ENCODE measurements around the gene CEP44. TPM values are rescaled to one million over a fixed set of nuclear protein-coding genes. Genes with fewer than 3 reads are reported as not detected.

CEP44 gene
- total RNA-seq, 1 donor from 2014 or later = 11.5 TPM

DNA sequence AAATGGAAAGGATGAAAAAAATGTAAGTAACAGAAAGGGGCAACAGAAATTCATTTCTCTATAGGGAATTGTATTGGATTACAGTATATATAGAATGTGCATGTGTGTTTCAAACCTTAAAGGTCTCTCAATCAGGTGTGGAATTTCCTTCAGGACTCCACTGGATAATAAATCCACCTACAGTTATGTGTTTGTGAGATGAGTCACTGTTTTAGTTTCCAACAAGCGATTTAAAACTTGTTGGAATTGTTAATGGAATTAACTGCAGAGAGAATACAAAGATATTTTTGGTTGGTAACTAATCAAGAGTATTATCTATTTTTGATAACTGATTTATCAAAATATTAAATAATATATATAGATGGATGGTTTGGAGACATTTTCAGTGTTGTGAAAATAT, 32.8 kb downstream of the CEP44 start:
- Histone ChIP-seq H4K20me1 (ENCODE audit: insufficient read depth, low read length) (no peaks in the 10 kb centered on the region), H3K4me2 (ENCODE audit: low read length) (no peak overlapping the region), H3K4me3 (ENCODE audit: insufficient read depth, low read depth, low read length) (no peak overlapping the region), H3K79me2 (ENCODE audit: insufficient read depth, low read length) (no peaks in the 10 kb centered on the region), H3K27ac (ENCODE audit: low read depth, low read length) (no peak overlapping the region), H3K9me3 (ENCODE audit: insufficient read depth, low read depth, low read length) (no peaks in the 10 kb centered on the region), H3K4me1 (ENCODE audit: insufficient read depth, low read length) (peaks cover 4% of the 10 kb centered on the region), H3K9ac (ENCODE audit: low read length) (no peak overlapping the region), H2AFZ (ENCODE audit: low read depth, low read length) (no peak overlapping the region), H3K36me3 (ENCODE audit: insufficient read depth, low read length) (no peaks in the 10 kb centered on the region), H3K27me3 (ENCODE audit: insufficient read depth, low read length) (no peaks in the 10 kb centered on the region)
- Mint-ChIP-seq H3K4me1 (ENCODE audit: low read depth, unreplicated experiment) (peaks cover 18% of the 10 kb centered on the region), H3K36me3 (ENCODE audit: low read depth, unreplicated experiment) (peaks cover 4% of the 10 kb centered on the region), H3K27me3 (ENCODE audit: low read depth, unreplicated experiment) (no peaks in the 10 kb centered on the region), H3K4me3 (ENCODE audit: unreplicated experiment) (no peak overlapping the region), H3K27ac (ENCODE audit: unreplicated experiment) (no peak overlapping the region), H3K9me3 (ENCODE audit: unreplicated experiment) (no peaks in the 10 kb centered on the region)
- FAIRE-seq (no peak), DNase-seq (ENCODE audit: low read depth) (peak; percentile 39)
- TF ChIP-seq, protein P1, sequence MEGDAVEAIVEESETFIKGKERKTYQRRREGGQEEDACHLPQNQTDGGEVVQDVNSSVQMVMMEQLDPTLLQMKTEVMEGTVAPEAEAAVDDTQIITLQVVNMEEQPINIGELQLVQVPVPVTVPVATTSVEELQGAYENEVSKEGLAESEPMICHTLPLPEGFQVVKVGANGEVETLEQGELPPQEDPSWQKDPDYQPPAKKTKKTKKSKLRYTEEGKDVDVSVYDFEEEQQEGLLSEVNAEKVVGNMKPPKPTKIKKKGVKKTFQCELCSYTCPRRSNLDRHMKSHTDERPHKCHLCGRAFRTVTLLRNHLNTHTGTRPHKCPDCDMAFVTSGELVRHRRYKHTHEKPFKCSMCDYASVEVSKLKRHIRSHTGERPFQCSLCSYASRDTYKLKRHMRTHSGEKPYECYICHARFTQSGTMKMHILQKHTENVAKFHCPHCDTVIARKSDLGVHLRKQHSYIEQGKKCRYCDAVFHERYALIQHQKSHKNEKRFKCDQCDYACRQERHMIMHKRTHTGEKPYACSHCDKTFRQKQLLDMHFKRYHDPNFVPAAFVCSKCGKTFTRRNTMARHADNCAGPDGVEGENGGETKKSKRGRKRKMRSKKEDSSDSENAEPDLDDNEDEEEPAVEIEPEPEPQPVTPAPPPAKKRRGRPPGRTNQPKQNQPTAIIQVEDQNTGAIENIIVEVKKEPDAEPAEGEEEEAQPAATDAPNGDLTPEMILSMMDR (IDR thresholded peaks at IDR 0.05; ENCODE audit: insufficient read depth, low read depth, low read length) = no peak
- TF ChIP-seq EZH2 (IDR thresholded peaks at IDR 0.05; ENCODE audit: insufficient read depth, low read length) = no peak

DNA sequence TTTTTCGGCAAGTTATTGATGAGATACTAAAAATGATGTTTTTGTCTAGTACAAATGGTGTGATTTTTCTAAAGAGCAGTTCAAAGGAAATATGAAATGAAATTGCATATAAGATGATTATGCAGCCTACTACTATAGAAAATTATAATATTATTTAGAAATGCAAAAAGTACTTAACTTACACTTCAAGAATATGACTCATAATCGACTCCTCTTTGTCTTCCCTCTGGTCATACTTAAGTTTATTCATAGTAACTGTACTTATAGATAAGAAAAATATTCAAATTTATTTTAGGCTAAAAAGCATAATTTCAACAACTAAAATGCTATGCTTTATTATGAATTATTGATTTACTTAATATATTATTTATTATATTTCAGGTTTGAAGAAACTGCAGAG, 33.2 kb downstream of the CEP44 start:
- no peak overlapping the region for H3K4me3 Mint-ChIP-seq (ENCODE audit: unreplicated experiment)
- no peaks in the 10 kb centered on the region for H3K27me3 ChIP-seq (ENCODE audit: insufficient read depth, low read length)
- no peaks in the 10 kb centered on the region for H3K79me2 ChIP-seq (ENCODE audit: insufficient read depth, low read length)
- H3K4me1 Mint-ChIP-seq (ENCODE audit: low read depth, unreplicated experiment) = peaks cover 18% of the 10 kb centered on the region
- FAIRE-seq (no peak), DNase-seq (ENCODE audit: low read depth) (peak; percentile 33)
- no peak overlapping the region for H3K4me2 ChIP-seq (ENCODE audit: low read length)
- H3K27ac Mint-ChIP-seq (ENCODE audit: unreplicated experiment) = no peak overlapping the region
- no peak overlapping the region for H3K4me3 ChIP-seq (ENCODE audit: insufficient read depth, low read depth, low read length)
- no peaks in the 10 kb centered on the region for H3K36me3 ChIP-seq (ENCODE audit: insufficient read depth, low read length)
- no peaks in the 10 kb centered on the region for H3K9me3 Mint-ChIP-seq (ENCODE audit: unreplicated experiment)
- H3K27ac ChIP-seq (ENCODE audit: low read depth, low read length) = no peak overlapping the region
- no peaks in the 10 kb centered on the region for H3K27me3 Mint-ChIP-seq (ENCODE audit: low read depth, unreplicated experiment)
- H2AFZ ChIP-seq (ENCODE audit: low read depth, low read length) = no peak overlapping the region
- TF ChIP-seq EZH2 (IDR thresholded peaks at IDR 0.05; ENCODE audit: insufficient read depth, low read length) = no peak
- TF ChIP-seq, protein P1 (IDR thresholded peaks at IDR 0.05; ENCODE audit: insufficient read depth, low read depth, low read length) = no peak
- no peaks in the 10 kb centered on the region for H3K9me3 ChIP-seq (ENCODE audit: insufficient read depth, low read depth, low read length)
- H3K36me3 Mint-ChIP-seq (ENCODE audit: low read depth, unreplicated experiment) = peaks cover 4% of the 10 kb centered on the region
- H3K4me1 ChIP-seq (ENCODE audit: insufficient read depth, low read length) = peaks cover 4% of the 10 kb centered on the region
- no peaks in the 10 kb centered on the region for H4K20me1 ChIP-seq (ENCODE audit: insufficient read depth, low read length)
- no peak overlapping the region for H3K9ac ChIP-seq (ENCODE audit: low read length)

DNA sequence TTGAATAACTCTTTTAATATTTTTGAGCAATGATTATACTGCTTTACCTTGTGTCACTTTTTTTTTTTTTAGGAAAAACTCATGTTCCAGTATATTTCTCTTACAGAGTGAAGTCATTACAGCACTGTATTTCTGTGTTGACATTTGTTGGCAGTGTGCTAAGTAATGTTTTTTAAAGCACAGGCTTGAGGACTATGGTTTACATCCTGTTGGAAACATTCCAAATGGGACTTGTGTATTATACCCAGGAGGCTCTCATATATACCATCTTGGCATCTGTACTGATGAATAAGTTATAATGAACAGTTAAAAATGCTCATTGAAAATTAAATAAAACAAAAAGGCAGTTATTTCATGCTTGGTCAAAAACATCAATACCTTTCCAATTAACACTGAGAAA, 33.8 kb downstream of the CEP44 start:
- FAIRE-seq (no peak), DNase-seq (ENCODE audit: low read depth) (no peak)
- H3K4me3 Mint-ChIP-seq (ENCODE audit: unreplicated experiment) = no peak overlapping the region
- Histone ChIP-seq H3K36me3 (ENCODE audit: insufficient read depth, low read length) (no peaks in the 10 kb centered on the region), H3K27me3 (ENCODE audit: insufficient read depth, low read length) (no peaks in the 10 kb centered on the region), H3K4me1 (ENCODE audit: insufficient read depth, low read length) (peaks cover 4% of the 10 kb centered on the region), H3K9me3 (ENCODE audit: insufficient read depth, low read depth, low read length) (no peaks in the 10 kb centered on the region), H3K9ac (ENCODE audit: low read length) (no peak overlapping the region), H3K4me3 (ENCODE audit: insufficient read depth, low read depth, low read length) (no peak overlapping the region), H4K20me1 (ENCODE audit: insufficient read depth, low read length) (no peaks in the 10 kb centered on the region), H3K4me2 (ENCODE audit: low read length) (no peak overlapping the region), H3K79me2 (ENCODE audit: insufficient read depth, low read length) (no peaks in the 10 kb centered on the region), H2AFZ (ENCODE audit: low read depth, low read length) (no peak overlapping the region), H3K27ac (ENCODE audit: low read depth, low read length) (no peak overlapping the region)
- no peak overlapping the region for H3K27ac Mint-ChIP-seq (ENCODE audit: unreplicated experiment)
- TF ChIP-seq, protein P1 (IDR thresholded peaks at IDR 0.05; ENCODE audit: insufficient read depth, low read depth, low read length) = no peak
- no peak for TF ChIP-seq EZH2 (IDR thresholded peaks at IDR 0.05; ENCODE audit: insufficient read depth, low read length)
- H3K9me3 Mint-ChIP-seq (ENCODE audit: unreplicated experiment) = no peaks in the 10 kb centered on the region
- peaks cover 18% of the 10 kb centered on the region for H3K4me1 Mint-ChIP-seq (ENCODE audit: low read depth, unreplicated experiment)
- no peaks in the 10 kb centered on the region for H3K27me3 Mint-ChIP-seq (ENCODE audit: low read depth, unreplicated experiment)
- H3K36me3 Mint-ChIP-seq (ENCODE audit: low read depth, unreplicated experiment) = peaks cover 3% of the 10 kb centered on the region
